Measurements from ENCODE around the gene IPO4.

DNA sequence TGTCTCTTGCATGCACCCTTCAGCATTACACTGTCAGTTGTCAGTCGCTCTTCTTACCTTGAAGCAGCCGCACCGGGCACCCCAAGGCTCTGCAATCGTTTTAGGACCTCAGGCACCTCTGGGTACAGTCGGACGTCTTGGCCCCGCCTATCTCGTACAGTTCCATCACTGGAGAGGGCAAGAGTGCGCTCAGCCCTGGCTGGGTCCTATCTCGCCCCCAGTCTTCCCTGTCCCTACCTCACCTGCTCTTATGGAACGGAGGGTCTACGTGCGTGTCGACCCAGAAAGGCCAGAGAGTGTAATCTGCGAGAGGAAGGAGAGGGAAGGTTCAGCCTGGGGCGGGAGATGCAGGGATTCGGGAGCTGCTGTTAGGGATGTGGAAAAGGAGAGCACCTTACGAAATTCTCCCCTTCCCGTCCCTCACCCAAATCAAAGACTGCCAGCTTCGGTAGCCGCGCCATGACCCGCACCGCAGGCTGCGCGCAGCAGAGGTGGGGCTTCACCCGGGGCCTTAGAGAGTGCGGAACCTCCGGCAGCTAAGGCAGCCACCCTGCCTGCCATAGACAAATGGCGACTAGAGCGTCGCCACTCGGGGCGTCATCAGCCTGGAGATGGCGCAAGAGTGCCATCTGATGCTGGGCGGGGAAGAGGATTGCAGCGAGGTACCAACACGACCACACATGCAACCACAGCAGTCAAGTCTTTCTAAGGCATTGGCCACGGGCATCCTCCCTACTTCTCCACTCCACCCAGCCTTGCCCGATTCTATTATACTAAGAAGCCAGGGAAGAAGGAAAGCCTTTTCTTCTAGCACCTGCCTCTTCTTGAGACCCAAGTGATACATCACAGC, 27.1 kb upstream of the IPO4 start, which contains the start of gene MDP1:
- TF ChIP-seq, protein P1, sequence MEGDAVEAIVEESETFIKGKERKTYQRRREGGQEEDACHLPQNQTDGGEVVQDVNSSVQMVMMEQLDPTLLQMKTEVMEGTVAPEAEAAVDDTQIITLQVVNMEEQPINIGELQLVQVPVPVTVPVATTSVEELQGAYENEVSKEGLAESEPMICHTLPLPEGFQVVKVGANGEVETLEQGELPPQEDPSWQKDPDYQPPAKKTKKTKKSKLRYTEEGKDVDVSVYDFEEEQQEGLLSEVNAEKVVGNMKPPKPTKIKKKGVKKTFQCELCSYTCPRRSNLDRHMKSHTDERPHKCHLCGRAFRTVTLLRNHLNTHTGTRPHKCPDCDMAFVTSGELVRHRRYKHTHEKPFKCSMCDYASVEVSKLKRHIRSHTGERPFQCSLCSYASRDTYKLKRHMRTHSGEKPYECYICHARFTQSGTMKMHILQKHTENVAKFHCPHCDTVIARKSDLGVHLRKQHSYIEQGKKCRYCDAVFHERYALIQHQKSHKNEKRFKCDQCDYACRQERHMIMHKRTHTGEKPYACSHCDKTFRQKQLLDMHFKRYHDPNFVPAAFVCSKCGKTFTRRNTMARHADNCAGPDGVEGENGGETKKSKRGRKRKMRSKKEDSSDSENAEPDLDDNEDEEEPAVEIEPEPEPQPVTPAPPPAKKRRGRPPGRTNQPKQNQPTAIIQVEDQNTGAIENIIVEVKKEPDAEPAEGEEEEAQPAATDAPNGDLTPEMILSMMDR (IDR thresholded peaks at IDR 0.05; ENCODE audit: low read depth, low read length): peak; percentile 52
- peak; percentile 70 for TF ChIP-seq POLR2A (IDR thresholded peaks at IDR 0.05; ENCODE audit: extremely low read depth, insufficient read length)
- TF ChIP-seq, protein P2, sequence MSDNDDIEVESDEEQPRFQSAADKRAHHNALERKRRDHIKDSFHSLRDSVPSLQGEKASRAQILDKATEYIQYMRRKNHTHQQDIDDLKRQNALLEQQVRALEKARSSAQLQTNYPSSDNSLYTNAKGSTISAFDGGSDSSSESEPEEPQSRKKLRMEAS (IDR thresholded peaks at IDR 0.05; ENCODE audit: low read depth, low read length): peak; percentile 91

Measured in NB4 (cell line).